ENCODE results near the gene CDK4.
"Not testable (repeated sequence)": the region's sequence is repeated elsewhere in the genome, so short reads cannot be mapped to it uniquely, and the experiment has no call there.

Gene CDK4

DNA sequence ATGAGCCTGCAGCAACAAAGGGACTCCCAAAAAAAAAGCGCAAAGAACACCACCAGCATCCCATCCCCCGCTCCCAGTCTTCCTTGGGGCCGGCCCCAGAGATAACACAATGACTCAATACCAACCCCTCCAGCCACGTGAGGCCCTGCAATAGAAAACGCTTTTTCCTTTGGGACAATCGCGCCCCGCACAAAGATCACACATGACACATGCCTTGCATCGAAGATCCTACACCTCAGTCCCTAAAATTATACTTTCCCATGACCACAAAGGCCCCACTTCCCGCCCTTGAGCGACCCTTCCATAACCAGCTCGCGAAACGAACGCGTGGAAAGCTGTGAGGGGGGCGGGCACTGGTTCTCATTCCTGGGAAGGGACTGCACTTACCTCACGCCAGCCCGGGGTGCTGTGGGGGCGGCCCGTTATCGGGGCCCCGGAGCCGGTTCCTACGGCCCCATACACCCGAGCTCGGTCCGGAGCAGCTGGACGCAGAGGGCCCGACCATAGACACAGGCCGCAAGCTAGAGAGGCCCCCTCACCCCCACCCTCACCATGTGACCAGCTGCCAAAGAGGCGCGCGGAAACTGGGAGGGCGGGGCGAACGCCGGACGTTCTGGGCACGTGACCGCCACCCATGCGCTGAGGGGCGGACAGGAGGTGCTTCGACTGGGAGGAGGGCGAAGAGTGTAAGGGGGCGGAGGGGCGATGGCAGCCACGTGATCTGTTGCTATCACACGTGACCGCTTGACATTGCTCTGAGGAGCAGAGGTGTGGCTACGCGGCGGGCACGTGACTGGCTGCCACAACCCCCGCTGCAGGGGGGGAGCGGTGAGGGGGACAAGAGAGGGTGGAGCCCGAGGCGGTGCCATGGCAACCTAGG is at the start of gene CDK4:
Gene CDK4 (minus strand): TSS at position 523 of the 880 bp plus-strand sequence. CDS start 593 bp downstream, outside the sequence.
- peak; percentile 93 for DNase-seq

DNA sequence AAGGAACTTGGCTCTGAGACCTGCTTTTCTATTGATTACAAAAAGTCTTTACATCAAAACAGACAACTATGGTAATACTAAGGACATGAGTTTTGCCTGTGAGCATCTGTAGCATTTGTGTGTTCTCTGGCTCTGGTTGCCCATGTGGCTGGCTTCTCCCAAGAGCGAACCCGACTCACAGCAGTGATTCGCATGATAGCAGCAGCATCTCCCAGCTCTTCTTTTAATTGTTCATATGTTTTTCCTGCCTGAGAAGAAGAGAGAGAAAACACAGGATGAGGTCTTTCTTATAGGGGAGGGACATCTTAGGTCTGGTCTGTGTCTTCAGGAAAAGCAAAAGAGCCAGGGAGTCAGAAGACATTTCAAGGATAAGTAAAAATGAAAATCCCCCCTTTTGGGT is 48.9 kb upstream of the CDK4 start:
- no peak for DNase-seq

DNA sequence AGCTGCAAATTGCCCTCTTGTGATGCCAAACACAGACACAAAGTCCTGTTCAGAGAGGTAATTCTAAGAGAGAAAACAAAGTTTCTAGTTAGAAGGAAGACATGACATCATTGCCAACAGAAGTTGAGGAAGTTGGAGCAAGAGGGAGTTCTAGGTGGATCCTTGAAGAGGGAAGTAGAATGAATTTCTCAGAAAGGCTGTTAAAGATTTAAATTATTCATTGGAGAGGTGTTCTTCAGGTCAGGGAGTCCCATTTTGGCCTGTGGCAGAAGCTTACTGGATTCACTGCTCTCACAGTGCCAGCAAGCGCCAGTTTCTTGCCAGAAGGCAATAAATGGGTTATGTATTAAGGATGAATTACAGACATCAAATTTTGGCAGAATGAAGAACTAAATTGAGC is 45.8 kb upstream of the CDK4 start:
- DNase-seq: no peak

- no peak for DNase-seq
Measured at GRCh38 chr12:57796996-57797395, 44.9 kb upstream of the CDK4 start.

- DNase-seq: no peak
Measured at GRCh38 chr12:57795354-57795753, 43.2 kb upstream of the CDK4 start.

DNA sequence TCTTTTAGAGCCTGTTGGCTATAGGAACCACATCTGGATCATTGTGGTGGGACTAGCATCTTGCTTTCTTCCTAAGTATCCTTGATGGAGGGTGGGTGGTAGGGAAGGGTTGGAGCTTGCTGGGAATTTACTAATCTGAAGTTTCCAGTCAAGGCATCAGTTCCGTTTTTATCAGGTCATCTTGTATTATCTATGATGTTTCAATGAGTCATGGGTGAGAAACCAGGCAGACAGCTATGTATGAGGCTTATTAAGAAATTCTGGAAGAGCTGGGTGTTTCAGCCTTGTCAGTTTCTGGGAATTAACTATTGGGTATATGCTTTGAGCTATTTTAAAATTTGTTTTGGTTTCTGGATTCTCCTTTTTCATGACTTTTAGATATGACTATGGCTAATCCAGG is 41.8 kb upstream of the CDK4 start:
- DNase-seq: no peak

DNA sequence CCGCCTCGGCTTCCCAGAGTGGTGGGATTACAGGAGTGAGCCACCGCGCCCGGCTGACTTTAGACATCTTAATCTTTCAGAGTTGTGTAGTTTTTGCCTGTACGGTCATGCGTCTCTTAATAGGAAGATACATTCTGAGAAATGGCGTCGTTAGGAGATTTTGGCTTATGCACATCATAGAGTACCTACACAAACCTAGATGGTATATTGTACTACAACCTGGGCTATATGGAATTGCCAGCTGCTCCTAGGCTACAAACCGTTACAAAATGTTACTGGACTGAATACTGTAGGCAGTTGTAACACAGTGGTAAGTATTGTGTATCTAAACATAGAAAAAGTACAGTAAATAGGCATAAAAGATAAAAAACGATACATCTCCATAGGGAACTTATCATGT is 31.8 kb upstream of the CDK4 start:
- no peak for DNase-seq

- no peak for DNase-seq
Measured at GRCh38 chr12:57783466-57783801, 31.3 kb upstream of the CDK4 start.

- DNase-seq: peak; percentile 83
Measured at GRCh38 chr12:57782608-57783465, 30.7 kb upstream of the CDK4 start, which contains the start of gene TSFM. Gene TSFM, plus strand, starts transcription at chr12:57782787. Its CDS starts 15 bp downstream, at chr12:57782802.

DNA sequence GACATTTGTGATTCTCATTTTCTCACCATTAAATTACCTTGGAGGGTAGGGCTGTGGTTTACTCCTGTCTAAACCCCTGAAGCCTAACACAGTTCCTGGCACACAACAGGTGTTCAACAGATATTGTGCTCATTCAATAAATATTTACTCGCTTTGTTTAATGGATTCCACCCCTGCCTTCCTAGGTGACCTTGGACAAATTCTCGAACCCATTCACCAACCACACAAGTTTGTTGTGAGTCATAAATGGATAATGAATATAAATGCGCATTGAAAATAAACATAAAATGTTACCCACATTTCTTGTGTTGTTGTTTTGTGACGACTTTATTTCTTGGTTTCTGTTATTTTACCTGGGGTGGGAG is 30.1 kb upstream of the CDK4 start:
- DNase-seq: no peak

GRCh38 chr12:57781801-57782200 is 29.7 kb upstream of the CDK4 start:
- DNase-seq: no peak

DNA sequence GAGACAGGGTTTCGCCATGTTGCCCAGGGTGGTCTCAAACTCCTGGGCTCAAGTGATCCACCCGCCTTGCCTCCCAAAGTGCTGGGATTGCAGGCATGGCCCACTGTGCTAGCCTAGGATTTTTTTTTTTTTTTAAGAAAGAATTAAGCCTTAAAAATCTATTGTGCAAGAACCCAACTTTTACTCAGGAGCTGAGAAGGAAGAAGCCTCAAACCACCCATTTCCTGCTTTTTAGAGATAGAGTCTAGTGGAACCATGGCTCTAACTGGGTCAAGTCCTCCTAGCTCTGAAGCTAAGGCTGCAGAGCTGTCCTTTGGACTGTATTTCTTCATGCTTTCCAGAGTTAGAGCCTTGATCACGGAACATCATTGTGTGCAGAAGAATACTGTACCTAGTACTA is 29.1 kb upstream of the CDK4 start:
- no peak for DNase-seq

- DNase-seq: no peak
Measured at GRCh38 chr12:57780284-57780897, 28.3 kb upstream of the CDK4 start.

DNA sequence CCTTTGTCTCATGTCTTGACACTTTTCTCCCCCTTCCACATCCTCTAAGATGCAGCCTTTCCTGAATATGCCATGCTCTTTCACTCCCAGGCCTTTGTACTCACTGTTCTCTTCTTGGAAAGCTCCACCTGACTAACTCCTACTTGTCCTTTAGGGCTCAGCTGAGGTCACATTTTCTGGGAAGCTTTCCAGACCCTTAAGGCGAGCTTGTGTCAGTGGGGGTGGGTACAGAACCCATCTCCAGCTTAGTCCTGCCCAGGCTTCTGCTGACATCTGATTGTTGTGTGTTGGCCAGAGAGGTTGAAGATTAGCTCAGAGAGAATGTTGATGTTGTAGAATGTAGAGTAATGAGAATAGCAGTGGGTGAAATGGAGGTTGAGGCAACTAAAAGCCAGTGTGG is 27.6 kb upstream of the CDK4 start:
- no peak for DNase-seq

DNA sequence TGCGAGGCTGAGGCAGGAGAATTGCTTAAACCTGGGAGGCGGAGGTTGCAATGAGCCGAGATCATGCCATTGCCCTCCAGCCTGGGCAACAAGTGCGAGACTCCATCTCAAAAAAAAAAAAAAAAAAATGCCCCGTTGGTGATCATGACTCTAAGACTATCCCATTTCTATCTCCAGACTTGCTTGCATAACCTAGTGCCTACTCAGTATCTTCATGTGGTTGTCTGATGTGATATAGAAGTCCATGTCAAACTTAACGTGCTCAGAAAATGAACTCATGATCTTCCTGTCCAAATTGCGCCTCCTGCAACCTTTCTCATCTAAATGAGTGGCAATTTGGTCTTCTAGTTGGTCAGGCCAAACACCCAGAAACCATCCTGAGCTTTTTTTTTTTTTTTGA is 25.8 kb upstream of the CDK4 start:
- DNase-seq: no peak

DNA sequence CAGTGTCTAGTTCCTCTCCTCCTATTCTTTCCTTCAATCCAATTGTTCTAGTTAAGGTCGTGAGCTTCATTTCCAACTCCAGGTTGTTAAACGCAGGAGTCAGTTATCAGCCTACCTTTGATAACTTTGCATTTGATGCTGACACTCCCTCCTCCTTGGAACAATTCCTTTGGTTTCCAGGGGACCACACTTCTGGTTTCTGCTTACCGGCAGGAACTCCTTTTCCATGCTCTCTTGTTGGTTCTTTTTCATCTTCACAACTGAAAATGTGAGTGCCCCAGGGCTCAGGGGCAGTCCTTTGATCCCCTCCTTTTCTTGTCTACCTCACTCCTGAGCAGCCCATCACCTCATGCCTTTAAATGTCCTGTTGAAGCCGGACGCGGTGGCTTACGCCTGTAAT is 25.3 kb upstream of the CDK4 start:
- no peak for DNase-seq

- no peak for DNase-seq
Measured at GRCh38 chr12:57776247-57776587, 24.1 kb upstream of the CDK4 start.

DNA sequence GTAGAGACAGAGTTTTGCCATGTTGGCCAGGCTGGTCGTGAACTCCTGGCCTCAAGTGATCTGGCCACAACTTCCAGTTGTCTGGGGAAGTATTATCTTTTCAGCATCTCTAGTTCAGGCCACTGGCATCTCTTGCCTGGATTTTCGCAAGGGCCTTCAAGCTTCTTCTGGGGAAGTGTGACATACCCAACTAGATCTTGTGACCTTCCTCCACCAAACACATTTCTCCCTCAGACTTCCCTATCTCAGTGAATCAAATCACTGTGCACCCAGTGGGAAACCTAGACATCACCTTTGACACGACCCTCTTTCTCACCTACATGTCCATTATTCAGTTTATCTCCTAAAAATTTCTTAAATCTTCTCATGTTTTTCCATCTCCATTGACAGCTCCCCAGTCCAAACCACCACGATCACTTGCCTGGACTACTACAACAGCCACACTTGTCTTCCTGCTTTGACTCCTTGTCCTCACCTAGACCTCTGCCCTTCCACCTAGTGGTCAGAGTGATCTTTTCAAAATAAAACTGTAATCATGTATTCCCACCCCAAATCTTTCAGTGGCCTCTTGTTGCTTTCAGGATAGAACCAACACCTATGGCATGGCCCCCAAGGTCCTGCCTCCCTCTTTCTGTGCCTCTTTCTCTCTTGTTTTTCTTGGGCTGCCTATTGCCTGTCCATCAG is 23.6 kb upstream of the CDK4 start:
- DNase-seq: no peak

DNA sequence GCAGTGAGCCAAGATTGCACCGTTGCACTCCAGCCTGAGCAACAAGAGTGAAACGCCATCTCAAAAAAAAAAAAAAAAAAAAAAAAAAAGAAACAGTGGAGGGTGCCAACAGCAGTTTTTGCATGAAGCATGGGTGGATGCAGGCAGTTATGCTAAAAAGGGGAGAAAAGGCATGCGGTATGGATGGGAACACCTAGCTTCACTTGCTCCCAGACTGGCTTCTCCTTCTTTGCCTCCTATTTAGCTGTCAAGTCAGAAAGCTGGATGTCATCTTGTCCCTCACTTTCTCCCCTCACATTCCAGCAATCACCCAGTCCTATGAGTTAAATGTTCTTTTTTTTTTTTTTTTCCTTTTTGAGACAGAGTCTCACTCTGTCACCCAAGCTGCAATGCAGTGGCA is 22.9 kb upstream of the CDK4 start:
- no peak for DNase-seq

GRCh38 chr12:57774634-57775033 is 22.5 kb upstream of the CDK4 start:
- DNase-seq: not testable (repeated sequence)

- DNase-seq: peak; percentile 42
Measured at GRCh38 chr12:57772429-57773322, 20.6 kb upstream of the CDK4 start, which contains the start of gene EEF1AKMT3. Gene EEF1AKMT3, plus strand, starts transcription at chr12:57772614. Its CDS starts 111 bp downstream, at chr12:57772725.

DNA sequence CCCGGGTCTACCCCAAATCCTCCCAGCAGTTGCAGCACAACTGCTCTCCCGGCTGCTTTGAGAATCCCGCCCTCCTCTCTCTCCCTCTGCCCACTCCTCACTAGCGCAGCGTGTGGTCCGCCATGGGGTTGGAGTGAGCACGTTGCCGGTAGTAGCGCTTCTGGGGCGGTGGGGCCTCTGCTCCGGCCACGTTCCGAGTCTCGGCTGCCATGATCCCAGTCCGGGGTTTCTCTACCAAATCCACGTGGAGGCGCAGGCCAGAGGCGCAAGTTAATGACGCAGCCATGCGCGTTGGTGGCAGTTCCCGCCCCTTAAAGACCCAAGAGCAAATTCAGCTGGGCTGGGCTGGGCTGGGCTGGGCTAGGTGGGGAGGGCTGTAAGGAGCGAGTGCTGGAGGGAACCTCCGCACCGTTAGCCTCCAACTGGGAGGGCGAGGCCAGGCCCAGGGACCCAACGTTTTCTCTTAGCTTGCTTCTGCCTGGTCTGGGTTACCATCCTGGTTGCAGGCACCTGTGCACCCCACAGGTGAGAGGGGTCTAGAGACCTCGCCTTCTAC is 19.8 kb upstream of the CDK4 start, which contains the start of gene METTL1:
Gene METTL1 (minus strand): TSS at position 233 of the 556 bp plus-strand sequence. CDS start 22 bp downstream, at position 211.
- peak; percentile 84 for DNase-seq
